Endometrial microvascular endothelial cells (primary cell): ENCODE results near the gene PRC1. TPM values are rescaled to one million over a fixed set of nuclear protein-coding genes. Genes with fewer than 3 reads are reported as not detected.
"Not testable (repeated sequence)": the region's sequence is repeated elsewhere in the genome, so short reads cannot be mapped to it uniquely, and the experiment has no call there.

Experiments
- in situ Hi-C: cut with HindIII; loops from 2 replicates; pipeline ENCODE4 v1.10.0; 2017; ENCODE audit warnings: low sequenced_read_pairs, low pct_unique_long_range_greater_than_20kb; ENCODE audit errors: inconsistent ontology term
- total RNA-seq: library from RNA; depleted of rRNA; stranded (reverse); fragments of >200 nt; gene quantifications from one replicate; pipeline ENCODE4 v1.2.3, GENCODE V29; 2015; ENCODE audit errors: inconsistent ontology term

The PRC1 gene
- total RNA-seq, 1 donor from 2014 or later, result 230 TPM

DNA sequence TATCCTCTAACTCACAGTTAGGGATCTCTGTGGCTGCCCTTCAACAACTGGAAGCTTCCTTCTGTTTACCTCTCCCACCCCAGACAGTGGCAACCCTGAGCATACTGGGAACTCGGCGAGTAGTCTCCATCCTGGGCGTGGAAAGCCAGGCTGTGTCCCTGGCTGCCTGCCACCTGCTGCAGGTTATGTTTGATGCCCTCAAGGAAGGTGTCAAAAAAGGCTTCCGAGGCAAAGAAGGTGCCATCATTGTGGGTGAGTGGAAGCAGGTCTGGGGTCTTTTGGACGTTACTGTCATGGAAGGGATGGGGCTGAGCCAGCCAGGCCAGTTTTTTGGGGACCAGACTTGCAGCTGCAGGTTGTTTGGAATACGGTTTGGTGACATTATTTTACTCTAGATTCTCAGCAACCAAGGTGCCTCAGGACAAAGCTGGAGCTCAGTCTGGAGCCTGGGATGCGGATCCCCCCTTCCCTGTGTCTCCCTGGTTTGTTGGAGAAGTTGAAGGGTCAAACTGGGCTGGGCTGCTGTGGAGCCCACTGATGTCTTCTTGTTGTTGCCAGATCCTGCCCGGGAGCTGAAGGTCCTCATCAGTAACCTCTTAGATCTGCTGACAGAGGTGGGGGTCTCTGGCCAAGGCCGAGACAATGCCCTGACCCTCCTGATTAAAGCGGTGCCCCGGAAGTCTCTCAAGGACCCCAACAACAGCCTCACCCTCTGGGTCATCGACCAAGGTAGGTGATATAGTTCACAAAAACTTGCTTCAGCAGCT, 51.8 kb downstream of the PRC1 start:
- in situ Hi-C loops, result no loop called here

- in situ Hi-C loops, result no loop called here
Observed at GRCh38 chr15:90941038-90941437, 53.3 kb downstream of the PRC1 start.

- in situ Hi-C loops, result no loop called here
Observed at GRCh38 chr15:90939756-90940155, 54.6 kb downstream of the PRC1 start.

- in situ Hi-C loops, result no loop called here
Observed at GRCh38 chr15:90938261-90938660, 56.1 kb downstream of the PRC1 start.

DNA sequence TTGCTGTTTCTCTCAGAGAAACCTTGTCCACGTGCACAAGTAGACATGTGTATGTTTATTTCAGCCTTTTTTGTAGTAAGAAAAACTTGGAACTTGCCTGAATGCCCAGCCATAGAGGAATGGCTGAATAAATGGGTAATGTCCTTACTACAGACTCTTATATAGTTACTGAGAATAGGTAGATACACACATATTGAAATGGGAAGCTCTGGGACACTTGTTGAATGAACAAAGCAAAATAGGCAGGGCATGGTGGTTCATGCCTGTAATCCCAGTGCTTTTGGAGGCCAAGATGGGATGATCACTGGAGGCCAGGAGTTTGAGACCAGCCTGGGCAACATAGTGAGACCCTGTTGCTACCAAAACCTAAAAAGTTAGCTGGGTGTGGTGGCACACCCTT, 57.5 kb downstream of the PRC1 start:
- in situ Hi-C loops, result no loop called here

DNA sequence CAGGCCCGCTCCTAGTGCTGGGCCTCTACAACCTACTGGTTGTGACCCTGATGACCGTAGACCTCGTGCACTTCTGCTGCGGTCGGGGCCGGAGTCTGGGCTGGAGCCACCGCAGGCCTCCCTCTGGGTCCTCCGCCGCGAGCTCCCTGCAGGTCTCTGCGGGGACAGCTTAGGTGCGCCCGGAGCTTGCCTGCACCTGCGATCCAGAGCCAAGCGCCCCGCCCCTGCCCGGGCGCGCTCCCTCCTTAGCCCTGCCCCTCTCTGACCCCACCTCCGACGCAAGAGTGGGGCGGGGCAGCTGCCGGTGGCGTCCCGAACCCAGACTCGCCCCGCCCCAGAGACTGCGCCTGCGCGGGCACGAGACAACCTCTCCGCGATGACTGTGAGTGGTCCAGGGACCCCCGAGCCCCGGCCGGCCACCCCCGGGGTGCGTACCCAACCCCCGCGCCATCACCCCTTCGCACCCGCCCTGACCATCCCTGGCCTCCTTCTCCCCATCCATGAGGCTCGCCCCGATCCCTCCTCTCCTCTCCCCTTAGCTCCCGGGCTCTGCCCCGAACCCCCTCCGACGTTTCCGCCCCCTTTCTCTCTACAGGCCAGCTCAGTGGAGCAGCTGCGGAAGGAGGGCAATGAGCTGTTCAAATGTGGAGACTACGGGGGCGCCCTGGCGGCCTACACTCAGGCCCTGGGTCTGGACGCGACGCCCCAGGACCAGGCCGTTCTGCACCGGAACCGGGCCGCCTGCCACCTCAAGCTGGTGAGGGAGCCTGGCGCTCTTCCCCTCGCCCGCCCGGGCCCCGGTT, 59.2 kb downstream of the PRC1 start, which contains the start of gene UNC45A:
UNC45A (plus strand) TSS at position 337 of the 803 bp plus-strand sequence; CDS start at position 377, 40 bp downstream.
- in situ Hi-C loops, result no loop called here

- in situ Hi-C loops, result no loop called here
Observed at GRCh38 chr15:90934256-90934948, 59.9 kb downstream of the PRC1 start.

GRCh38 chr15:90933301-90933700, 61.0 kb downstream of the PRC1 start:
- in situ Hi-C loops, result no loop called here

DNA sequence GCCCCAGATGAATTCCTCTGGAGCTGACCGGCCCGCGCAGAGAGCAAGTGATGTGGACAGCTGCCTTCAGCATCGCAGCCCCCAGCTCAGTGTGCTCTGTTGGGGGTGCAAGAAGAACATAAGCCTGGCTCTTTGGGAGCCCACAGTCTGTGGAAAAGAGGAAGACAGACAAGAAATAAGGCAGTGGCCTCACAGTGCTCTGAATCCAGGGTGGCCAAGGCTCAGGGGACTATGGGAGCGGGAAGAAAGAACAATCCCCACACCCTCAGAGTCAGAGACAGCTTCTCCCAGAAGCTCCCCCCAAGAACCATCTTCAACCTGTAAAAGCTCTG, 61.7 kb downstream of the PRC1 start:
- in situ Hi-C loops, result no loop called here

DNA sequence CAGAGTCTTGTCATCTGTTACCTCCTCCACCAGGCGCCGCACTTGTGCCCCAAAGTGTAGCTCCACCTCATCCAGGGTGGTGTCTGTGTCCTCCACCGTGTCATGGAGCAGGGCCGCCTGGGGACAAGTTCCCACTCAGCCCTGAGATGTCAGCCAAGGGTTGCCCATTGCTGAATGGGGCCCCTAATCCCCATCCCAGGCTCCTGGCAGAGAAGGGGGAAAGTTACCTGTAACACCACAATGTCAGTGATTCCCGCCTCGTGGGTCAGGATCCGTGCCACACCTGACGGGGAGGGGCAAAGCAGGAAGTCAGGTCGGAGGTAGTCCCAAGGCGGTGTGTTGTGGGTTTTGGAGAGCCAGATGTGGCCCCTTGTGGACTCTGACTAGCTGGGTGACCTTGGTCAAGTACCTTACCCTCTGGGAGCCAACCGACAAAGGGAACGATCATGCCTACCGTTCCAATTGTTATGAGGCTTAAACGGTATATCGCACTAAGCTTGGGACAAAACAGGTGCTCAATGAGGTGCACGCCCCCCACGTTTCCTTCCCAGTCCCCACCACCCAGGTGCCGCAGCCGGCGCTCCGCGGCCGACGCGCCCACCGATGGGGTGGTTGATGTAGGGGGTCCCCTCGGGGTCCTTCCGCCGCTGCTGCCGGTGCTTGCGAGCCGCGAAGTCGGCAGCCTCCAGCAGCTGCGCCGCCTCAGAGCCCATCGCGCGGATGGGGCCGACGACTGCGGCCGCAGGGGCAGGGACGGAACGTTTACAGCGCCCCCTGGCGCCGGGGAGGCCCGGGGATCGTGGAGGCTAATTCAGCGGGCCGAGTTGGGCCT, 62.3 kb downstream of the PRC1 start, which contains the start of gene HDDC3:
HDDC3 (minus strand) TSS at position 722 of the 832 bp plus-strand sequence; CDS start at position 713, 9 bp downstream.
- in situ Hi-C loops, result no loop called here

DNA sequence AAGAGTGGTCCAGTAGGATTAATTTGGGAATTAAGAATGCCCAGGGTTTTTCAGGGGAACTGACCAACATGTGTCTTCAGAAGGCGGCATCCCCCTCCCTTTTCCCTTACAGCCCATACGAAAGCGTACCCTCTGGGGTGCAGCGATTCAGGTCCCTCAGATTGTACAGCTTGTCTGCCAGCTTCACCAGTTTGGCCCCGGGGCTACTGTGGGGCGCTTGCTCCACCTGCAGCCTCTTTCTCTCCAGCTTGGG, 62.8 kb downstream of the PRC1 start:
- in situ Hi-C loops, result no loop called here

DNA sequence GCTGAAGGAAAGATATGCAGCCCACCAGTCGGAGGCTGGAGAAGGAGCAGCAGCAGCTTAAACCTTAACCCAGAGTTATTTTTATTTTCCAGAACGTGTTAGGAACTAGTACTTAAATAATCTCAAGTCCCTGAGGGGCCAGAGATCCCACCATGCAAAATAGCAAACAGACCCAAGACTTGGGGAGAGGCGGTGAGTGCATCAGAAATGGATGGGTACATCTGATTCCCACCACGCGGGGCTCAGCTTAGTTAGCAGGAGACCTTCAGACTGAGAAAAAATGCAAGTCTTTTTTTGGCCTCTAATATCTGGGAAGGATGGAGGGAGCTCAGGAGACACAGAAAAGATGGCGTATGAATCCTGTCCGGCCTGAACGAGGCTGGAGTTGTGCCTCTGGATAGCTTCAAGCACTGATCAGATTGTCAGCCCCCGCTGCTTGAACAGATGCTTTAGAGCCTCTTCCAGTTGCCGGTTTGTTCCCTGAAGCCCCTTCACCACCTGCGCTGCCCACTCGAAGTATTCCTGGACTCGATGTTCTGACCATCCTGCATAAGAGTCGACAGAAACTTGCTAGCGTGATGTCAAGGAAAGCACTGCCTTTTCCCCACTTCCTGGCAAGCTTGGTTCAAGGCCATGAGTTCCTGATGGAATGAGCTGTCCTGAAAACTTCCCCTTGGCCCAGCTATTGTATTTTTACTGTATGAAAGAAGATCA, 63.3 kb downstream of the PRC1 start:
- in situ Hi-C loops, result no loop called here

- in situ Hi-C loops, result no loop called here
Observed at GRCh38 chr15:90929246-90930019, 64.9 kb downstream of the PRC1 start.

DNA sequence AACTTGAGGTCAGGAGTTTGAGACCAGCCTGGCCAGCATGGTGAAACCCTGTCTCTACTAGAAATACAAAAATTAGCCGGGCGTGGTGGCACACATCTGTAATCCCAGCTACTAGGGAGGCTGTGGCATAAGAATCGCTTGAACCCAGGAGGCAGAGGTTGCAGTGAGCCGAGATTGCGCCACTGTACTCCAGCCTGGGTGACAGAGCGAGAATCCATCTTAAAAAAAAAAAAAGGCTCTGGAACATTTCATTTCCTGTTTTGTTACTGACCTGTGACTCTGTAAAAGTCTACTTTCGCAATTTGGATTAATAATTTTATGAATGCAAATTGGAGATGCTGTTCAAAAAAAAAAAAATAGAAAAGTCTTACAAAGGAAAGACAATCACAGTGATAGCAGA, 66.2 kb downstream of the PRC1 start:
- in situ Hi-C loops, result not testable (repeated sequence)

DNA sequence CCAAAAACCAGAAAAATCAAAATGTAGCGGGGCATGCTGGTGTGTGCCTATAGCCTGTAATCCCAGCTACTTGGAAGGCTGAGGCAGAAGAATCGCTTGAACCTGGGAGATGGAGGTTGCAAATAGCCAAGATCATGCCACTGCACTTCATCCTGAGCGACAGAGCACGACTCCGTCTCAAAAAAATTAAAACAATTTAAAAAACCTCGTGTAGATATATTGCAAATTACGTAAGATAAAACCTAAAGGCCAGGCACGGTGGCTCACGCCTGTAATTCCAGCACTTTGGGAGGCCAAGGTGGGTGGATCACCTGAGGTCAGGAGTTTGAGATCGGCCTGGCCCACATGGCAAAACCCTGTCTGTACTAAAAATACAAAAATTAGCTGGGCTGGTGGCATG, 67.6 kb downstream of the PRC1 start:
- in situ Hi-C loops, result not testable (repeated sequence)

DNA sequence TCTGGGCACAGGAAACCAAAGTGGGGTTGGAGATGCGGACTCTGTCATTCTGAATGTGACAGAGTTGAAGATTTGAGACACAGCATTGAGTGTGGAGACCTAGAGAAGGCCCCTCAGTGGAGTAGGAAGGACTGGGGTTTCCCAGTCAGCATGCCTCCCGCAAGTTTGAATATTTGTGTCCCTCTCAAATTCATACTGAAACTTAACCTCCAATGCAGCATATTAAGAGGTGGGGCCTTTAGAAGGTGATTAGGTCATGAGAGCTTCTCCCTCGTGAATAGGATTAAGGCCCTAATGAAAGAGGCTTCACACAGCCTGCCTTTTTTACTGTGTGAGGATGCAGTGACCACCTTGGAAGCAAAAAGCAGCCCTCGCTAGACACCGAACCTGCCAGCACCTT, 70.0 kb downstream of the PRC1 start:
- in situ Hi-C loops, result no loop called here

DNA sequence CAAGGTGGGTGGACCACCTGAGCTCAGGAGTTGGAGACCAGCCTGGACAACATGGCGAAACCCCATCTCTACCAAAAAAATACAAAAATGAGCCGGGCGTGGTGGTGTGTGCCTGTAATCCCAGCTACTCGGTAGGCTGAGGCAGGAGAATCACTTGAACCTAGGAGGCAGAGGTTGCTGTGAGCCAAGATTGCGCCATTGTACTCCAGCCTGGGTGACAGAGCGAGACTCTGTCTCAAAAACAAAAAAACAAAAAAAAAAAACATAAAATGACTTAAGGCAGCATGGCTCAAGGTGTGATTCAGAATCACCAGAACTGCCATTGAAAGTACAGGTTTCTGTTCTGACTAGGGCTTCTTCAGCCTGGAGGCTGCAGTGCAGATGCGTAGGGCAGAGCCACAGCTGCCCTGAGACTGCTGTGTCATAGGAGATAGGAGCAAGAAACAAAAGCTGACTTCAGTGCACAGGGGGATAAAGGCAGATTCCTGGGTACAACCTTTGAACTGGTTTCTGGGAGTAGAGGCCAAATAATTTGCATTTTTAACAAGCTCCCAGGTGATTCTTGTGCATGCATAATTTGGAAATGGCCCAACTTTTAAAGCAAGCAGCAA, 71.5 kb downstream of the PRC1 start:
- in situ Hi-C loops, result not testable (repeated sequence)
